Transverse colon (tissue), 4 donors: ENCODE results near the gene HS3ST4. TPM values are rescaled to one million over a fixed set of nuclear protein-coding genes. Genes with fewer than 3 reads are reported as not detected.

Source experiments
- DNase-seq: peaks from one replicate; pipeline ENCODE4 v3.0.0-alpha.2; 2019
- H3K27ac ChIP-seq, 4 donors: fragments of 200-600 bp; sonication (generic); 2 replicates each; pipeline ENCODE4 v1.5.1; 2016 to 2018; ENCODE audit warnings: inconsistent platforms in 4 of 4
- H3K27me3 ChIP-seq: fragments of 200-600 bp; sonication (generic); 2 replicates; pipeline ENCODE4 v1.5.1; 2017; ENCODE audit warnings: inconsistent platforms
- H3K36me3 ChIP-seq, 4 donors: fragments of 200-600 bp; sonication (generic); 2 replicates each; pipeline ENCODE4 v1.5.1; 2017 to 2019; ENCODE audit warnings: inconsistent platforms in 4 of 4
- H3K4me1 ChIP-seq, 4 donors: fragments of 200-600 bp; sonication (generic); 2 replicates each; pipeline ENCODE4 v1.5.1; 2017 to 2020; ENCODE audit warnings: inconsistent platforms in 4 of 4
- H3K4me3 ChIP-seq, 4 donors: fragments of 200-600 bp; sonication (generic); 1 replicate in 1 of 4; 2 replicates in 3 of 4; pipeline versions ENCODE4 v1.5.1 to v1.6.1; 2017 to 2019; ENCODE audit warnings: inconsistent platforms in 4 of 4
- H3K9me3 ChIP-seq, 2 donors: fragments of 200-600 bp; sonication (generic); 2 replicates each; pipeline ENCODE4 v1.5.1; 2017 to 2019; ENCODE audit warnings: inconsistent platforms in 2 of 2
- EP300 ChIP-seq: sonication (generic); formaldehyde crosslinking; IDR thresholded peaks from one replicate; pipeline ENCODE4 v1.6.1; 2017; ENCODE audit warnings: antibody characterized with exemption, low read depth
- POLR2A ChIP-seq: fragments of 450-650 bp; IDR thresholded peaks from one replicate; pipeline ENCODE4 v1.6.1; 2016; ENCODE audit warnings: antibody characterized with exemption, mild to moderate bottlenecking, moderate library complexity
- POLR2AphosphoS5 ChIP-seq, 3 donors: sonication (generic); formaldehyde crosslinking; IDR thresholded peaks; one replicate each; pipeline ENCODE4 v1.6.1; 2016; ENCODE audit warnings: antibody characterized with exemption in 3 of 3
- WGBS, 2 donors: methylation state at CpG; one replicate each; pipeline ENCODE4 v1.1.5; 2018; ENCODE audit warnings: low coverage in 1 of 2; 5-methylcytosine and 5-hydroxymethylcytosine counted together
- in situ Hi-C, 4 donors: fragments of 200-750 bp; cut with MboI; loops; one replicate each; pipeline versions ENCODE4 v1.15.0 to v1.15.1; 2017; ENCODE audit warnings: low sequenced_read_pairs in 3 of 4, low pct_ligation_motif_present in 1 of 4, low pct_unique_long_range_greater_than_20kb in 1 of 4
- intact Hi-C: fragments of 100-400 bp; cut with DNase I; formaldehyde crosslinking; loops from one replicate; pipeline ENCODE4 v1.15.1; 2023; ENCODE audit warnings: low total_unique reads
- total RNA-seq, 4 donors: library from RNA; depleted of rRNA; stranded (reverse); fragments of >200 nt; gene quantifications; one replicate each; pipeline ENCODE4 v1.1.0, GENCODE V29; 2016
- TF ChIP-seq, protein P1 (sequence below), 5 experiments: fragments of 200-600 bp in 3 of 5; fragments of 450-650 bp in 2 of 5; sonication (generic) in 3 of 5; IDR thresholded peaks; 1 replicate in 2 of 5; 2 replicates in 3 of 5; pipeline ENCODE4 v1.5.1; 2016 to 2017; ENCODE audit warnings: antibody characterized with exemption in 5 of 5, inconsistent platforms in 3 of 5, mild to moderate bottlenecking in 2 of 5, moderate library complexity in 1 of 5

The HS3ST4 gene
- total RNA-seq, 4 donors from 2014 or later = not detected

DNA sequence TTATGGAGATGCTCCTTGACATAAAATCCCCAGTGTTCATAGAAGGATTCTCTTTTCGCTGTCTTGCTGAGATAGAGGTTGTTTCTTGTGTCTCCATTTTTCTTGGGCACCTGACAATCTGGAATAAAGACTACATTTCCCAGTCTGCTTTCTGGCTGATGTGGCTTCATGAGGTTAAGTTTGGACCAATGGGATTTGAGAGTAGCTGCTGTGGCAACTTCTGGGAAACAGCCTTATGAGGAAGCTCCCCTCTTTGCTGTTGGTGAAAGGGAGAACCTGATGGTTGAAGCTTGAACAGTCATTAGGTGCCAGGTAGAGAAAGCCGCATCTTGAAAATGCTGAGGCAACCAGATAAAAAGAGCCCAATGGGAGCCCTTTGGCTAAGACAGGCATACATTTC is 24.4 kb downstream of the HS3ST4 start:
- intact Hi-C loops (no loop called here), in situ Hi-C loops (loop anchor here in 1 of 4 donors (25.0 kb wide), 1 partner anchor 479 kb away; no protein-coding TSS in a partner anchor)
- H3K27me3 ChIP-seq = peaks cover 4% of the 10 kb centered on the region
- H3K36me3 ChIP-seq = no peaks in the 10 kb centered on the region
- H3K27ac ChIP-seq = no peak overlapping the region
- 95% methylated on average over 2 of the region's 2 CpGs; no CpG with 5 or more reads in 1 of the 2 donors for WGBS, 2 donors
- no peak for DNase-seq
- no peaks in the 10 kb centered on the region for H3K4me1 ChIP-seq
- TF ChIP-seq POLR2A (no peak), EP300 (no peak), POLR2AphosphoS5 (IDR thresholded peaks at IDR 0.05) (no peak)
- TF ChIP-seq, protein P1, sequence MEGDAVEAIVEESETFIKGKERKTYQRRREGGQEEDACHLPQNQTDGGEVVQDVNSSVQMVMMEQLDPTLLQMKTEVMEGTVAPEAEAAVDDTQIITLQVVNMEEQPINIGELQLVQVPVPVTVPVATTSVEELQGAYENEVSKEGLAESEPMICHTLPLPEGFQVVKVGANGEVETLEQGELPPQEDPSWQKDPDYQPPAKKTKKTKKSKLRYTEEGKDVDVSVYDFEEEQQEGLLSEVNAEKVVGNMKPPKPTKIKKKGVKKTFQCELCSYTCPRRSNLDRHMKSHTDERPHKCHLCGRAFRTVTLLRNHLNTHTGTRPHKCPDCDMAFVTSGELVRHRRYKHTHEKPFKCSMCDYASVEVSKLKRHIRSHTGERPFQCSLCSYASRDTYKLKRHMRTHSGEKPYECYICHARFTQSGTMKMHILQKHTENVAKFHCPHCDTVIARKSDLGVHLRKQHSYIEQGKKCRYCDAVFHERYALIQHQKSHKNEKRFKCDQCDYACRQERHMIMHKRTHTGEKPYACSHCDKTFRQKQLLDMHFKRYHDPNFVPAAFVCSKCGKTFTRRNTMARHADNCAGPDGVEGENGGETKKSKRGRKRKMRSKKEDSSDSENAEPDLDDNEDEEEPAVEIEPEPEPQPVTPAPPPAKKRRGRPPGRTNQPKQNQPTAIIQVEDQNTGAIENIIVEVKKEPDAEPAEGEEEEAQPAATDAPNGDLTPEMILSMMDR (IDR thresholded peaks at IDR 0.05) = no peak
- H3K9me3 ChIP-seq = no peaks in the 10 kb centered on the region
- no peak overlapping the region for H3K4me3 ChIP-seq

DNA sequence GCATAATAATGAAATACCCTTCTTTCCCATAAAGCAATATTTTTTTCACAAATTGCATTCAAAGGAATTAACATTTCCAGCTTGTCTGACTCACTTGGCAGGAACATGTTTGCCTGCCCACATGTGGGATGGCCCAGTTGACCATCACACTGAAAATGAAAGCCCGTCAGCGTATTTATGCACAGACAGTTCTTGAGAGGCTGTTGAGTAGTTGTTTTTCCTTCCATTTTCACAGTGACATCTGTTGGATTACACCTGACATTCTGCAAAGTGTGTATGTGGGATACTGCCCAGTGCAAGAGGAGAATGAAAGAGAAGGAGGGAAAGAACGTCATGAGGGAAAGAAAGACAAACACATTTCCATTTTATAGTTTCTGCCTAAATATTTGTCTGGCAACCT is 29.7 kb downstream of the HS3ST4 start:
- Histone ChIP-seq H3K4me3 (no peak overlapping the region), H3K27me3 (no peaks in the 10 kb centered on the region), H3K27ac (no peak overlapping the region), H3K4me1 (no peaks in the 10 kb centered on the region), H3K9me3 (no peaks in the 10 kb centered on the region), H3K36me3 (no peaks in the 10 kb centered on the region)
- TF ChIP-seq, protein P1 (IDR thresholded peaks at IDR 0.05) = no peak
- WGBS, 2 donors = 58 to 74% methylated on average over 3 of the region's 3 CpGs
- in situ Hi-C loops (loop anchor here in 1 of 4 donors (25.0 kb wide), 1 partner anchor 484 kb away; no protein-coding TSS in a partner anchor), intact Hi-C loops (no loop called here)
- no peak for DNase-seq

DNA sequence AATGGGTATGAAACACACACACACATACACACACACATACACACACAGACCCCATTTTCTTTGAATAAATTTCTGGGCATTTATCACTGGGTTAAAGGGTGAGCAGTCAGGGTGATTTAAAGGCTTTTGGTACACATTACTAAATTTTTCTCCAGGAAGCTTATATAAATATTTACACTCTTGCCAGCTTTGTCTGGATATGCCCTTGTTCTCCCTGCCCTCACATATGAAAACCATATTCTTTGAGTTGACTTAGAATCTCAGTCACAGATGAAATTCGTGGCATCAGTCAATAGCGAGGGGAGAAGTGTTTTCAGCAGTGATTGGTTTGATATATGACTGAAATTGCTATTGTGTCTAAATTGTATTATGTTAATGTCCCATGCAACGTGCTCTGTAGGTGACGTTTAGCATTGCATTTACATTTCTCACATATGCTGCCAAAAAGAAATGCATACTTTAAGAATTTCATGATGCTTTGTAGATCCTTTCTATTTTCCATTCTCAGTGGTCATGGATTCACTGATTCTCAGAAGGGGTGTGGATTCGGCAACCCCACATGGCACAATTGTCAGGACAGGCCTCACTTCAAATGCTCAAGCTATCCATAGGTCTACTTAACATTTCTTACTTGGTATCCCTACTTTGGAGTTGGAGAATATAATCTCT is 34.8 kb downstream of the HS3ST4 start:
- Histone ChIP-seq H3K27ac (no peak overlapping the region), H3K36me3 (no peaks in the 10 kb centered on the region), H3K27me3 (no peaks in the 10 kb centered on the region), H3K4me3 (no peak overlapping the region), H3K4me1 (no peaks in the 10 kb centered on the region), H3K9me3 (no peaks in the 10 kb centered on the region)
- in situ Hi-C loops (no loop called here), intact Hi-C loops (no loop called here)
- WGBS, 2 donors = 36% methylated on average over 5 of the region's 5 CpGs; no CpG with 5 or more reads in 1 of the 2 donors
- TF ChIP-seq, protein P1 (IDR thresholded peaks at IDR 0.05) = no peak
- TF ChIP-seq POLR2A (no peak), EP300 (no peak), POLR2AphosphoS5 (IDR thresholded peaks at IDR 0.05) (no peak)
- DNase-seq = no peak

DNA sequence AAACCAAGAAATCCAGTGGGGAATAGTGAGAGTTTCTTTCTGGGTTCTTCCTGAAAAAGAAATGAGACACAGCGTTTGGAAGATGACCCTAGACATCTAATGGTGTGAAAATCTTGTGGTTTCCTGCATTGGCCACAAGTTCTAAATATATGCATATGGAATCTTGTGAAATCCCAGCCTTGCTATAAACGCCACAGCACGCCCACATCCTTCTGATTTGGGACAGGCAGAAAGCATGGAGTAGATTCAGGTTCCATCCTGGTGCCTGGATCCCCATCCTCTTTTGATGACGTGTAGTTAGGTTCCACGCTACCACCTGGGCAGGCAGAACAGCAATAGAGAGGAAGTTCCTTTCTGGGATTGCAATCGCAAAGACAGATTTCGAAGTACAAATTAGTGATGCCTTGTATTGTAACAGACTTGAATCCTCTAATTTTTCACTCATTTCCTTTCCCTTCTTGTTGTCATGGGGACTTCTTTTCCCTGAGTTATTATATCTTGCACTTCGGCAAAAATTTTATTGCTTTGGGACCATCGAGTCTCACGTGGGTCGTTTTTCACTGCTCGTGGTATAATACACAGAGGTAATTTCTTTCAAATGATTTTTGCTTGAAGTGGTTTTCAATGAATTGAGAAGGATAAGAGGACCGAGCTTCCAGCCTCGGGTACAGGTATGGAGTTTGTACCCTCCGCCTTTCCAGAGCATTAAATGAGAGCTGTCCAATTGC is 37.6 kb downstream of the HS3ST4 start:
- TF ChIP-seq POLR2AphosphoS5 (IDR thresholded peaks at IDR 0.05) (no peak), EP300 (no peak), POLR2A (no peak)
- TF ChIP-seq, protein P1 (IDR thresholded peaks at IDR 0.05) = no peak
- 64 to 78% methylated on average over 13 to 15 of the region's 15 CpGs for WGBS, 2 donors
- H3K4me1 ChIP-seq = no peaks in the 10 kb centered on the region
- in situ Hi-C loops = no loop called here
- no peaks in the 10 kb centered on the region for H3K9me3 ChIP-seq
- H3K27me3 ChIP-seq = no peaks in the 10 kb centered on the region
- H3K27ac ChIP-seq = no peak overlapping the region
- intact Hi-C loops = no loop called here
- H3K4me3 ChIP-seq = no peak overlapping the region
- no peaks in the 10 kb centered on the region for H3K36me3 ChIP-seq
- no peak for DNase-seq
